Measurements from ENCODE around the gene ESYT2. TPM values are rescaled to one million over a fixed set of nuclear protein-coding genes. Genes with fewer than 3 reads are reported as not detected.

The ESYT2 gene
- total RNA-seq, 1 experiment from 2014 or later, result 68.2 TPM

- intact Hi-C loops (cut with micrococcal nuclease), result no loop called here
- no peak overlapping the region for H3K4me3 ChIP-seq (replicated peaks in 1 of 2; ENCODE audit: low read depth in 1 of 2, low read length in 2 of 2)
- H3K9me2 ChIP-seq (ENCODE audit: insufficient read depth), result no peaks in the 10 kb centered on the region
- H3K9me3 ChIP-seq (ENCODE audit: control insufficient read depth in 1 of 2, insufficient read depth in 1 of 2, low read depth in 1 of 2, low read length in 2 of 2), result no peaks in the 10 kb centered on the region
- H3K27me3 ChIP-seq (ENCODE audit: insufficient read depth, low read length), result no peaks in the 10 kb centered on the region
- no peak overlapping the region for H3K4me2 ChIP-seq (ENCODE audit: low read length)
- DNase-seq (ENCODE audit: low read depth, low spot score), result no peak
- H3K79me2 ChIP-seq (ENCODE audit: insufficient read depth, low read length), result peaks cover 12% of the 10 kb centered on the region
- H3K27ac ChIP-seq (ENCODE audit: low read depth, low read length), result no peak overlapping the region
- H2AFZ ChIP-seq (ENCODE audit: low read depth, low read length, poor library complexity, severe bottlenecking), result no peak overlapping the region
- H3K9ac ChIP-seq (ENCODE audit: low read length), result no peak overlapping the region
- no peaks in the 10 kb centered on the region for H4K20me1 ChIP-seq (ENCODE audit: insufficient read depth)
- no TSS peak for BruUV-seq (replicated peaks)
- ATAC-seq, result no peak
- TF ChIP-seq POLR2A (IDR thresholded peaks at IDR 0.05; ENCODE audit: borderline replicate concordance, extremely low read depth, insufficient read depth, insufficient read length), result no peak
- TF ChIP-seq TCF7L2 (IDR thresholded peaks at IDR 0.05; ENCODE audit: borderline replicate concordance, extremely low read depth, insufficient read depth, insufficient read length), result no peak
- TF ChIP-seq RAD21 (IDR thresholded peaks at IDR 0.05; ENCODE audit: low read depth), result no peak
- no peak for TF ChIP-seq ELF1 (IDR thresholded peaks at IDR 0.05; ENCODE audit: borderline replicate concordance, low read depth)
- no peak for TF ChIP-seq POLR2AphosphoS5 (IDR thresholded peaks at IDR 0.05; ENCODE audit: low read depth, low read length)
- no peak for TF ChIP-seq ZFX (IDR thresholded peaks at IDR 0.05)
- no peak for TF ChIP-seq EZH2 (IDR thresholded peaks at IDR 0.05)
- TF ChIP-seq CEBPB (IDR thresholded peaks at IDR 0.05; ENCODE audit: low read depth), result no peak
- RAD21 ChIA-PET (ENCODE audit: low non-redundant PET in 1 of 2, low total read pairs in 2 of 2, uncharacterized antibody in 2 of 2, unreplicated experiment in 2 of 2), result no interaction called here
- H3K4me1 ChIP-seq (ENCODE audit: control insufficient read depth in 1 of 2, insufficient read depth in 2 of 2, low read length in 2 of 2), result peaks cover 21 to 52% of the 10 kb centered on the region in 2 experiments
- CTCF ChIA-PET, result no interaction called here
- no peaks in the 10 kb centered on the region for H3K36me3 ChIP-seq (ENCODE audit: control insufficient read depth in 1 of 2, insufficient read depth in 2 of 2, low read length in 2 of 2)
- POLR2A ChIA-PET, result no interaction called here
Measured at GRCh38 chr7:158861004-158861787, 31.9 kb upstream of the ESYT2 start.

GRCh38 chr7:158860394-158860793, 31.1 kb upstream of the ESYT2 start:
- CTCF ChIA-PET, result no interaction called here
- Histone ChIP-seq H3K27ac (ENCODE audit: low read depth, low read length) (no peak overlapping the region), H3K79me2 (ENCODE audit: insufficient read depth, low read length) (peaks cover 12% of the 10 kb centered on the region), H3K4me1 (ENCODE audit: control insufficient read depth in 1 of 2, insufficient read depth in 2 of 2, low read length in 2 of 2) (peaks cover 21 to 50% of the 10 kb centered on the region in 2 experiments), H3K4me2 (ENCODE audit: low read length) (no peak overlapping the region), H3K9ac (ENCODE audit: low read length) (no peak overlapping the region), H3K36me3 (ENCODE audit: control insufficient read depth in 1 of 2, insufficient read depth in 2 of 2, low read length in 2 of 2) (no peaks in the 10 kb centered on the region), H2AFZ (ENCODE audit: low read depth, low read length, poor library complexity, severe bottlenecking) (no peak overlapping the region), H3K9me3 (ENCODE audit: control insufficient read depth in 1 of 2, insufficient read depth in 1 of 2, low read depth in 1 of 2, low read length in 2 of 2) (no peaks in the 10 kb centered on the region), H3K27me3 (ENCODE audit: insufficient read depth, low read length) (no peaks in the 10 kb centered on the region), H3K9me2 (ENCODE audit: insufficient read depth) (no peaks in the 10 kb centered on the region), H3K4me3 (replicated peaks in 1 of 2; ENCODE audit: low read depth in 1 of 2, low read length in 2 of 2) (no peak overlapping the region), H4K20me1 (ENCODE audit: insufficient read depth) (no peaks in the 10 kb centered on the region)
- intact Hi-C loops (cut with micrococcal nuclease), result no loop called here
- DNase-seq (ENCODE audit: low read depth, low spot score), result no peak
- no peak for ATAC-seq
- RAD21 ChIA-PET (ENCODE audit: low non-redundant PET in 1 of 2, low total read pairs in 2 of 2, uncharacterized antibody in 2 of 2, unreplicated experiment in 2 of 2), result no interaction called here
- no TSS peak for BruUV-seq (replicated peaks)
- POLR2A ChIA-PET, result no interaction called here
- TF ChIP-seq SIN3A (IDR thresholded peaks at IDR 0.05; ENCODE audit: low read depth) (no peak), ELF1 (IDR thresholded peaks at IDR 0.05; ENCODE audit: borderline replicate concordance, low read depth) (no peak), EZH2phosphoT487 (IDR thresholded peaks at IDR 0.05; ENCODE audit: borderline replicate concordance) (no peak), EZH2 (IDR thresholded peaks at IDR 0.05) (no peak), MAX (IDR thresholded peaks at IDR 0.05) (no peak), FOSL1 (IDR thresholded peaks at IDR 0.05; ENCODE audit: low read depth) (no peak), CBX3 (IDR thresholded peaks at IDR 0.05; ENCODE audit: low read depth) (no peak), ZNF274 (IDR thresholded peaks at IDR 0.05; ENCODE audit: low read depth, low read length) (no peak), RAD21 (IDR thresholded peaks at IDR 0.05; ENCODE audit: low read depth) (no peak), POLR2AphosphoS5 (IDR thresholded peaks at IDR 0.05; ENCODE audit: low read depth, low read length) (no peak)
- TF ChIP-seq, protein P1, sequence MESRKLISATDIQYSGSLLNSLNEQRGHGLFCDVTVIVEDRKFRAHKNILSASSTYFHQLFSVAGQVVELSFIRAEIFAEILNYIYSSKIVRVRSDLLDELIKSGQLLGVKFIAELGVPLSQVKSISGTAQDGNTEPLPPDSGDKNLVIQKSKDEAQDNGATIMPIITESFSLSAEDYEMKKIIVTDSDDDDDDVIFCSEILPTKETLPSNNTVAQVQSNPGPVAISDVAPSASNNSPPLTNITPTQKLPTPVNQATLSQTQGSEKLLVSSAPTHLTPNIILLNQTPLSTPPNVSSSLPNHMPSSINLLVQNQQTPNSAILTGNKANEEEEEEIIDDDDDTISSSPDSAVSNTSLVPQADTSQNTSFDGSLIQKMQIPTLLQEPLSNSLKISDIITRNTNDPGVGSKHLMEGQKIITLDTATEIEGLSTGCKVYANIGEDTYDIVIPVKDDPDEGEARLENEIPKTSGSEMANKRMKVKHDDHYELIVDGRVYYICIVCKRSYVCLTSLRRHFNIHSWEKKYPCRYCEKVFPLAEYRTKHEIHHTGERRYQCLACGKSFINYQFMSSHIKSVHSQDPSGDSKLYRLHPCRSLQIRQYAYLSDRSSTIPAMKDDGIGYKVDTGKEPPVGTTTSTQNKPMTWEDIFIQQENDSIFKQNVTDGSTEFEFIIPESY (IDR thresholded peaks at IDR 0.05; ENCODE audit: extremely low read depth, insufficient replicate concordance, low read length), result no peak
- TF ChIP-seq, protein P2, sequence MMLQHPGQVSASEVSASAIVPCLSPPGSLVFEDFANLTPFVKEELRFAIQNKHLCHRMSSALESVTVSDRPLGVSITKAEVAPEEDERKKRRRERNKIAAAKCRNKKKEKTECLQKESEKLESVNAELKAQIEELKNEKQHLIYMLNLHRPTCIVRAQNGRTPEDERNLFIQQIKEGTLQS (IDR thresholded peaks at IDR 0.05), result no peak

Data from HCT116 (cell line).